OCI-LY7 (cell line): ENCODE data around the gene CUX1. TPM values are rescaled to one million over a fixed set of nuclear protein-coding genes. Genes with fewer than 3 reads are reported as not detected.

Experiments
- BruUV-seq: library from RNA; stranded (reverse); fragments of 400-500 nt; replicated peaks from 2 replicates; lab custom pipeline; 2021; lab: Mats Ljungman, UMichigan
- CTCF ChIA-PET: fragments of 300-600 bp; sonication (Branson Sonifier 250); formaldehyde crosslinking; loops from one replicate; lab custom pipeline; 2022; ENCODE audit warnings: antibody characterized with exemption; ENCODE audit not compliant: unreplicated experiment; lab: Charles Lee
- POLR2A ChIA-PET: fragments of 300-600 bp; sonication (Branson Sonifier 250); formaldehyde crosslinking; loops from one replicate; lab custom pipeline; 2022; ENCODE audit warnings: antibody characterized with exemption; lab: Charles Lee
- DNase-seq: peaks from one replicate; pipeline ENCODE4 v3.0.0-alpha.2; 2015; ENCODE audit warnings: low spot score
- H2AFZ ChIP-seq: fragments of 200-600 bp; sonication (generic), shearing (Covaris generic); 2 replicates; pipeline ENCODE4 v1.6.1; 2014; ENCODE audit warnings: mild to moderate bottlenecking, antibody characterized with exemption, low read length, moderate library complexity
- H3K27ac ChIP-seq: fragments of 200-600 bp; sonication (generic); 2 replicates; pipeline ENCODE4 v1.5.1; 2014; ENCODE audit warnings: mixed run types, low read depth, mild to moderate bottlenecking, moderate library complexity, low read length, inconsistent platforms; ENCODE audit not compliant: poor library complexity, severe bottlenecking
- H3K36me3 ChIP-seq: fragments of 200-600 bp; sonication (generic); 2 replicates; pipeline ENCODE4 v1.6.1; 2014; ENCODE audit warnings: mild to moderate bottlenecking, antibody characterized with exemption, low read length, moderate library complexity, mixed read lengths; ENCODE audit not compliant: insufficient read depth
- H3K4me1 ChIP-seq: fragments of 200-600 bp; sonication (generic); 2 replicates; pipeline ENCODE4 v1.5.1; 2014; ENCODE audit warnings: mild to moderate bottlenecking, low read length; ENCODE audit not compliant: insufficient read depth, poor library complexity, severe bottlenecking
- H3K4me2 ChIP-seq: fragments of 200-600 bp; sonication (generic); 2 replicates; pipeline ENCODE4 v1.6.1; 2014; ENCODE audit warnings: mild to moderate bottlenecking, low read length
- H3K4me3 ChIP-seq: fragments of 200-600 bp; sonication (generic); 2 replicates; pipeline ENCODE4 v1.5.1; 2014; ENCODE audit warnings: mild to moderate bottlenecking, low read depth, low read length; ENCODE audit not compliant: poor library complexity, severe bottlenecking
- H3K79me2 ChIP-seq: fragments of 200-600 bp; sonication (generic); 2 replicates; pipeline ENCODE4 v1.6.1; 2016; ENCODE audit warnings: low read depth, mild to moderate bottlenecking, low read length, moderate library complexity, mixed read lengths; ENCODE audit not compliant: insufficient read depth
- H3K9me2 ChIP-seq: fragments of 200-600 bp; sonication (generic); 2 replicates; pipeline ENCODE4 v1.6.1; 2016; ENCODE audit warnings: mild to moderate bottlenecking, low read length, mixed read lengths; ENCODE audit not compliant: insufficient read depth
- H3K9me3 ChIP-seq: fragments of 200-600 bp; sonication (generic); 2 replicates; pipeline ENCODE4 v1.6.1; 2014; ENCODE audit warnings: mild to moderate bottlenecking, mixed run types, low read length, mixed read lengths
- H4K20me1 ChIP-seq: fragments of 200-600 bp; sonication (generic); 2 replicates; pipeline ENCODE4 v1.6.1; 2014; ENCODE audit warnings: mild to moderate bottlenecking, antibody characterized with exemption, low read length, moderate library complexity, mixed read lengths; ENCODE audit not compliant: insufficient read depth
- EZH2phosphoT487 ChIP-seq: fragments of 200-600 bp; sonication (generic); IDR thresholded peaks from 2 replicates; pipeline ENCODE4 v1.6.1; 2018; ENCODE audit warnings: low read depth, borderline replicate concordance, mild to moderate bottlenecking, mixed run types, antibody characterized with exemption, low read length, moderate library complexity, mixed read lengths
- intact Hi-C: fragments of 100-400 bp; cut with micrococcal nuclease; formaldehyde crosslinking; loops from one replicate; pipeline ENCODE4 v1.10.0; 2022; ENCODE audit not compliant: unreplicated experiment
- total RNA-seq, 2 experiments: library from RNA; depleted of rRNA in 1 of 2; stranded (reverse); fragments of >200 nt in 1 of 2; shearing (Covaris generic) in 1 of 2; gene quantifications; 2 replicates each; pipeline ENCODE4 v1.2.3, GENCODE V29; 2014 to 2022
- TF ChIP-seq, protein P1 (sequence below): fragments of 200-600 bp; sonication (generic); conservative IDR thresholded peaks from 2 replicates; pipeline ENCODE4 v1.5.1; 2014; ENCODE audit warnings: mild to moderate bottlenecking, antibody characterized with exemption, low read length, moderate library complexity, mixed read lengths

CUX1 gene
- total RNA-seq, 2 experiments from 2014 or later, result 143 to 199 TPM

DNA sequence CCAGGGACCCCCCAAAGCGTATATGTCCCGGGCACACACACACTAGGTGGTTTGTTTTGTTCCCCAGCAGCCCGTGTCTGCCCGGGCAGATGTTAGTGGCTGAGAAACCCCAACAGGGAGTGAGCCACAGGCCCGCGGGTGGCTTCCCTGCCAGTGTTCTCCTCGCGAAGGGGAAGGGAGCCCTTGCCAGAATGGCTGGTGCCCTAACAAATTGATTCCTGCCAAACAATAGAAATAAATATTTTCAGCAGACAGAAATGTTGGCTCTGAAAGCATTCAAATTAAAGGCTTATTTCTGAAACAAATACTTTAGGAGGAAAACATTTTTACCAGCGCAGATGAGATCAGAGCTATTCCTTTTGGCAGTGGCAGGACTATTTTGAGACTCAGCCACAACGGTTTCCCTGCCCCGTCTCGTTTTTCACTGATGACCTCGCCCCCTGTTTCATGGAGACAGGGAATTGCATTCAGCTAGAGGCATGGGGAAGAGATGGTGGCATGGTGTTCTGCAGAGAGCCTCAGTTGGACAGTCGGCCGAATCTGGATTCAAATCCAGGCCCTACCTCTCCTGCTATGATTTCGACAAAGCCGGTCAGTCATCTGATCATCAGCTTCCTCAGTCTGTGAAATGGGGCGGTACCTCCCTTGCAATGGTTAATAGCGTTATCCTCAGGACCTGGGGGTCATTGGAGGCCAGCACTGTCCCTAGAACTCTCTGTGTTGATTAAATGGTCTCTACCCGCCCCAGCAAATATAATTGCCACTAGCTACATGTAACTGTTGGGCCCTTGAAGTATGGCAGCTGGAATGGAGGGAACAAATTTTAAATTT, 84.5 kb downstream of the CUX1 start:
- no TSS peak for BruUV-seq
- ChIA-PET CTCF (no interaction called here), POLR2A (interaction anchor here (1.3 kb wide), 1 partner anchor 9 kb away, joined by 4 read pairs; no protein-coding TSS in a partner anchor)
- TF ChIP-seq EZH2phosphoT487, result no peak
- TF ChIP-seq, protein P1, sequence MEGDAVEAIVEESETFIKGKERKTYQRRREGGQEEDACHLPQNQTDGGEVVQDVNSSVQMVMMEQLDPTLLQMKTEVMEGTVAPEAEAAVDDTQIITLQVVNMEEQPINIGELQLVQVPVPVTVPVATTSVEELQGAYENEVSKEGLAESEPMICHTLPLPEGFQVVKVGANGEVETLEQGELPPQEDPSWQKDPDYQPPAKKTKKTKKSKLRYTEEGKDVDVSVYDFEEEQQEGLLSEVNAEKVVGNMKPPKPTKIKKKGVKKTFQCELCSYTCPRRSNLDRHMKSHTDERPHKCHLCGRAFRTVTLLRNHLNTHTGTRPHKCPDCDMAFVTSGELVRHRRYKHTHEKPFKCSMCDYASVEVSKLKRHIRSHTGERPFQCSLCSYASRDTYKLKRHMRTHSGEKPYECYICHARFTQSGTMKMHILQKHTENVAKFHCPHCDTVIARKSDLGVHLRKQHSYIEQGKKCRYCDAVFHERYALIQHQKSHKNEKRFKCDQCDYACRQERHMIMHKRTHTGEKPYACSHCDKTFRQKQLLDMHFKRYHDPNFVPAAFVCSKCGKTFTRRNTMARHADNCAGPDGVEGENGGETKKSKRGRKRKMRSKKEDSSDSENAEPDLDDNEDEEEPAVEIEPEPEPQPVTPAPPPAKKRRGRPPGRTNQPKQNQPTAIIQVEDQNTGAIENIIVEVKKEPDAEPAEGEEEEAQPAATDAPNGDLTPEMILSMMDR, result no peak
- DNase-seq, result no peak
- Histone ChIP-seq H3K4me1 (peaks cover 9% of the 10 kb centered on the region), H3K4me2 (no peak overlapping the region), H3K27ac (no peak overlapping the region), H3K4me3 (no peak overlapping the region), H4K20me1 (peaks cover 4% of the 10 kb centered on the region), H3K36me3 (peaks cover 88% of the 10 kb centered on the region), H2AFZ (no peak overlapping the region), H3K9me2 (no peaks in the 10 kb centered on the region), H3K9me3 (no peaks in the 10 kb centered on the region), H3K79me2 (peaks cover 100% of the 10 kb centered on the region)
- intact Hi-C loops, result no loop called here

DNA sequence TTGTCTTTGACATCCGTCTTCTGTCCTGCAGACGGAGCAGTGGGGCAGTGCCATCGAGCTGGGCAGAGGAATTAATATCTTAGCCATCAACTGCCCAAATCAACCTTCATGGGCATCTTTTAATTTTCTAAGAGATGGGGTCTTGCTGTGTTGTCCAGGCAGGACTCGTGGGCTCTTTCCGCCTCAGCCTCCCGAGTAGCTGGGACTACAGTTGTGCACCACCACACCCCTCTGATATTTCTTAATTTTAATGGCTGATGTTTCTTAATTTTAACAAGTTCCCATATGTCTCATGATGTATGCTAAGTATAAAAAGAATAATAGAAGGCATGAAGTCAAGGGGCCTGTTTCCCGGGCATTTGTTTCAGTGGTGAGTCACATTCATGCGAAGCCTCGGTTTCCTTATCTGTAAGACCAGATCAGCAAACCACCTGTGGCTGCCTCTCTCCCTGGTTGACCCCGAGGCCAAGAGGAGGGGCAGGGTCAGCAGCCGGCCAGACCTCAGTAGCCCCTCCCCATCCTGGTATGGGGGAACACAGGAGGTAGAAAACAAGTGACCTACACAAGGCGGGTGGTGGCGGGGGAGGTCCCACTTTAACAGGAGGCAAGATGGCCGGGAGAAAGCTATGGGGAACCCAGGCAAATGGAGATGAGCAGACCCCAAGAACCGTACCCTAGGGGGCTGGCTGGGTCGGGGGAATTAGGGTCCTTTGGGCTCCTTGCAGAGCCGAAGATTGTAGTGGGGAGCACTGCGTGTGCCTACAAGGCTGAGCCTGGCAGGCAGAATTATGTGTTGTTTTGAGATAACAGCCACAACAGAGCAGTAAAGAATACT, 85.5 kb downstream of the CUX1 start:
- no peaks in the 10 kb centered on the region for H3K9me3 ChIP-seq
- H3K4me2 ChIP-seq, result no peak overlapping the region
- peaks cover 91% of the 10 kb centered on the region for H3K36me3 ChIP-seq
- peaks cover 100% of the 10 kb centered on the region for H3K79me2 ChIP-seq
- POLR2A ChIA-PET, result interaction anchor here (1.1 to 1.3 kb wide), 2 partner anchors 10 to 34 kb away, joined by 3 to 4 read pairs; no protein-coding TSS in a partner anchor
- no peak overlapping the region for H3K27ac ChIP-seq
- no peak for DNase-seq
- BruUV-seq, result no TSS peak
- intact Hi-C loops, result no loop called here
- TF ChIP-seq EZH2phosphoT487, result no peak
- TF ChIP-seq, protein P1, result no peak
- peaks cover 13% of the 10 kb centered on the region for H3K4me1 ChIP-seq
- no peaks in the 10 kb centered on the region for H3K9me2 ChIP-seq
- H4K20me1 ChIP-seq, result peaks cover 4% of the 10 kb centered on the region
- CTCF ChIA-PET, result no interaction called here
- no peak overlapping the region for H2AFZ ChIP-seq
- H3K4me3 ChIP-seq, result no peak overlapping the region
